SK-N-SH (cell line): ENCODE measurements around the gene AMELX. TPM values are rescaled to one million over a fixed set of nuclear protein-coding genes. Genes with fewer than 3 reads are reported as not detected.

ENCODE experiments used
- CTCF ChIA-PET: fragments of 300-600, 350-600 bp; formaldehyde crosslinking; extraction: SDS; loops from one replicate; lab custom pipeline; 2021; lab: Yijun Ruan, JAX
- POLR2A ChIA-PET: fragments of 350-600 bp; sonication (Branson Sonifier 250); formaldehyde crosslinking; extraction: SDS; loops from one replicate; lab custom pipeline; 2020; ENCODE audit warnings: antibody characterized with exemption, inconsistent platforms; lab: Yijun Ruan, JAX
- DNase-seq: peaks from one replicate; pipeline ENCODE4 v3.0.0; 2012
- H2AFZ ChIP-seq: fragments of 200-600 bp; sonication (generic); 2 replicates; pipeline ENCODE4 v1.8.1; 2016; ENCODE audit warnings: antibody characterized with exemption, mild to moderate bottlenecking, low read depth
- H3F3A ChIP-seq: fragments of 200-600 bp; sonication (generic); replicated peaks from 2 replicates; pipeline ENCODE3; 2016; ENCODE audit warnings: antibody characterized with exemption, mild to moderate bottlenecking; ENCODE audit not compliant: insufficient read depth
- H3K27ac ChIP-seq, 2 experiments: fragments of 200-500 bp in 1 of 2; fragments of 200-600 bp in 1 of 2; sonication (Bioruptor generic) in 1 of 2; sonication (generic), shearing (Covaris generic) in 1 of 2; 2 replicates each; pipeline versions ENCODE4 v1.5.1 to v1.6.1; 2014 to 2016; ENCODE audit warnings: low read depth in 2 of 2, inconsistent platforms in 1 of 2, low read length in 1 of 2, mild to moderate bottlenecking in 1 of 2, mixed read lengths in 1 of 2
- H3K27me3 ChIP-seq: fragments of 200-600 bp; sonication (generic), shearing (Covaris generic); 2 replicates; pipeline ENCODE4 v1.6.1; 2016; ENCODE audit warnings: mixed run types; ENCODE audit not compliant: insufficient read depth
- H3K36me3 ChIP-seq, 2 experiments: fragments of 200-500 bp in 1 of 2; fragments of 200-600 bp in 1 of 2; sonication (Bioruptor generic) in 1 of 2; sonication (generic) in 1 of 2; replicated peaks in 1 of 2; 2 replicates each; pipeline versions ENCODE3 to v1.5.1; 2014 to 2016; ENCODE audit warnings: low read length in 1 of 2, mild to moderate bottlenecking in 1 of 2; ENCODE audit not compliant: insufficient read depth in 2 of 2, control insufficient read depth in 1 of 2
- H3K4me1 ChIP-seq, 2 experiments: fragments of 200-500 bp in 1 of 2; fragments of 200-600 bp in 1 of 2; sonication (Bioruptor generic) in 1 of 2; sonication (generic), shearing (Covaris generic) in 1 of 2; 2 replicates each; pipeline versions ENCODE4 v1.5.1 to v1.6.1; 2014 to 2016; ENCODE audit warnings: low read depth in 1 of 2, low read length in 1 of 2, mixed run types in 1 of 2; ENCODE audit not compliant: insufficient read depth in 2 of 2, control insufficient read depth in 1 of 2
- H3K4me2 ChIP-seq: fragments of 200-600 bp; sonication (generic), shearing (Covaris generic); 2 replicates; pipeline ENCODE4 v1.6.1; 2017; ENCODE audit warnings: mixed run types
- H3K4me3 ChIP-seq, 2 experiments: fragments of 200-500 bp in 1 of 2; fragments of 200-600 bp in 1 of 2; sonication (Bioruptor generic) in 1 of 2; sonication (generic), shearing (Covaris generic) in 1 of 2; 2 replicates each; pipeline versions ENCODE4 v1.5.1 to v1.8.1; 2014 to 2016; ENCODE audit warnings: low read depth in 2 of 2, inconsistent platforms in 1 of 2, low read length in 1 of 2, mild to moderate bottlenecking in 1 of 2, mixed read lengths in 1 of 2, moderate library complexity in 1 of 2
- H3K79me2 ChIP-seq: fragments of 200-600 bp; sonication (generic); 2 replicates; pipeline ENCODE4 v1.8.1; 2017; ENCODE audit warnings: mild to moderate bottlenecking; ENCODE audit not compliant: insufficient read depth
- H3K9ac ChIP-seq: fragments of 200-600 bp; sonication (generic); 2 replicates; pipeline ENCODE4 v1.6.1; 2017; ENCODE audit warnings: mixed run types
- H3K9me2 ChIP-seq: fragments of 200-600 bp; sonication (generic); 2 replicates; pipeline ENCODE4 v1.6.1; 2017; ENCODE audit warnings: mixed run types
- H3K9me3 ChIP-seq: fragments of 200-600 bp; sonication (generic); 2 replicates; pipeline ENCODE4 v1.6.1; 2017; ENCODE audit warnings: mixed run types, mild to moderate bottlenecking, moderate library complexity
- H4K20me1 ChIP-seq: fragments of 200-600 bp; sonication (generic); 2 replicates; pipeline ENCODE4 v1.6.1; 2017; ENCODE audit warnings: mild to moderate bottlenecking, mixed run types; ENCODE audit not compliant: insufficient read depth
- CHD2 ChIP-seq: fragments of 150-350 bp; IDR thresholded peaks from 2 replicates; pipeline ENCODE4 v1.6.1; 2018; ENCODE audit warnings: low read length; ENCODE audit not compliant: partially characterized antibody
- CTCF ChIP-seq: fragments of 200-600 bp; sonication (generic); IDR thresholded peaks from 2 replicates; pipeline ENCODE4 v1.6.1; 2017; ENCODE audit warnings: antibody characterized with exemption, mild to moderate bottlenecking, moderate library complexity
- EP300 ChIP-seq, 2 experiments: IDR thresholded peaks; 2 replicates each; pipeline versions ENCODE4 v1.4.0 to v1.6.1; 2012; ENCODE audit warnings: borderline replicate concordance in 1 of 2, low read depth in 1 of 2, low read length in 1 of 2
- EZH2phosphoT487 ChIP-seq: fragments of 200-600 bp; sonication (generic); IDR thresholded peaks from 2 replicates; pipeline ENCODE4 v1.6.1; 2017; ENCODE audit warnings: low read depth, mixed run types, mild to moderate bottlenecking, antibody characterized with exemption, moderate library complexity, borderline replicate concordance
- FOXJ3 ChIP-seq: sonication (generic); formaldehyde crosslinking; IDR thresholded peaks from 2 replicates; pipeline ENCODE4 v1.5.1; 2020; ENCODE audit warnings: mild to moderate bottlenecking, missing genetic modification reagents
- FOXM1 ChIP-seq: IDR thresholded peaks from 2 replicates; pipeline ENCODE4 v1.4.0; 2012; ENCODE audit warnings: low read depth, mild to moderate bottlenecking
- MEF2A ChIP-seq: IDR thresholded peaks from 2 replicates; pipeline ENCODE4 v1.4.0; 2012; ENCODE audit warnings: low read depth, borderline replicate concordance
- POLR2AphosphoS5 ChIP-seq: IDR thresholded peaks from 2 replicates; pipeline ENCODE4 v1.6.1; 2012; ENCODE audit warnings: low read depth, low read length
- REST ChIP-seq: IDR thresholded peaks from 2 replicates; pipeline ENCODE4 v1.6.1; 2012; ENCODE audit warnings: mild to moderate bottlenecking, low read depth, low read length, moderate library complexity
- RFX5 ChIP-seq: IDR thresholded peaks from 2 replicates; pipeline ENCODE4 v1.6.1; 2012; ENCODE audit warnings: mild to moderate bottlenecking, improper control_type of control experiment, low read length
- RXRA ChIP-seq: IDR thresholded peaks from 2 replicates; pipeline ENCODE4 v1.4.0; 2012; ENCODE audit warnings: low read depth, mild to moderate bottlenecking, borderline replicate concordance
- SIN3A ChIP-seq: IDR thresholded peaks from 2 replicates; pipeline ENCODE4 v1.6.1; 2012; ENCODE audit warnings: low read depth, mild to moderate bottlenecking, low read length, moderate library complexity, borderline replicate concordance
- SMC3 ChIP-seq: IDR thresholded peaks from 2 replicates; pipeline ENCODE4 v1.6.1; 2012; ENCODE audit warnings: low read depth, low read length, improper control_type of control experiment
- TCF12 ChIP-seq: IDR thresholded peaks from 2 replicates; pipeline ENCODE4 v1.4.0; 2012
- YY1 ChIP-seq: IDR thresholded peaks from 2 replicates; pipeline ENCODE4 v1.4.0; 2012; ENCODE audit warnings: low read depth, mild to moderate bottlenecking
- ZBTB33 ChIP-seq: IDR thresholded peaks from 2 replicates; pipeline ENCODE4 v1.4.0; 2012; ENCODE audit warnings: low read depth, borderline replicate concordance
- WGBS: methylation state at CpG from one replicate; pipeline ENCODE4 v1.1.6; 2017; ENCODE audit warnings: low lambda C conversion rate; 5-methylcytosine and 5-hydroxymethylcytosine counted together
- polyA plus RNA-seq, 3 experiments: library from polyadenylated mRNA; depleted of rRNA; stranded (reverse); fragments of >200 nt; gene quantifications; 2 replicates each; pipeline ENCODE4 v1.2.3, GENCODE V29; 2012

Gene AMELX
- polyA plus RNA-seq, 1 of the 3 experiments (the other 2 are of a cell fraction) = not detected

GRCh38 chrX:11285651-11286050 is 7.6 kb upstream of the AMELX start:
- no peaks in the 10 kb centered on the region for H3K36me3 ChIP-seq
- no peaks in the 10 kb centered on the region for H3K9me2 ChIP-seq
- no peak overlapping the region for H3K27ac ChIP-seq
- no peaks in the 10 kb centered on the region for H3K27me3 ChIP-seq
- H3K9ac ChIP-seq = no peak overlapping the region
- no peaks in the 10 kb centered on the region for H3K9me3 ChIP-seq
- WGBS = 36% methylated on average over 3 of the region's 3 CpGs
- ChIA-PET POLR2A (no interaction called here), CTCF (interaction anchor here (0.6 kb wide), 1 partner anchor 11 kb away, joined by 3 read pairs; no protein-coding TSS in a partner anchor)
- no peak overlapping the region for H3K4me2 ChIP-seq
- H2AFZ ChIP-seq = no peak overlapping the region
- no peaks in the 10 kb centered on the region for H3K79me2 ChIP-seq
- no peak for DNase-seq
- H3F3A ChIP-seq = no peaks in the 10 kb centered on the region
- no peak overlapping the region for H3K4me3 ChIP-seq
- no peaks in the 10 kb centered on the region for H4K20me1 ChIP-seq
- no peaks in the 10 kb centered on the region for H3K4me1 ChIP-seq
- no peak for TF ChIP-seq FOXM1
- no peak for TF ChIP-seq SMC3
- TF ChIP-seq RFX5 = no peak
- TF ChIP-seq CTCF = no peak
- no peak for TF ChIP-seq EZH2phosphoT487
- TF ChIP-seq SIN3A = no peak
- TF ChIP-seq POLR2AphosphoS5 = no peak
- no peak for TF ChIP-seq CHD2
- TF ChIP-seq TCF12 = no peak
- no peak for TF ChIP-seq EP300 (IDR thresholded peaks at IDR 0.05; ENCODE audit: borderline replicate concordance in 1 of 2, low read depth in 1 of 2, low read length in 1 of 2)
- TF ChIP-seq RXRA = no peak
- no peak for TF ChIP-seq YY1
- TF ChIP-seq MEF2A = no peak
- no peak for TF ChIP-seq REST
- TF ChIP-seq, all 33 proteins: peak for 0

- Histone ChIP-seq H3K9me3 (no peaks in the 10 kb centered on the region), H3K4me3 (no peak overlapping the region), H3K4me2 (no peak overlapping the region), H3K27me3 (no peaks in the 10 kb centered on the region), H3F3A (no peaks in the 10 kb centered on the region), H2AFZ (no peak overlapping the region), H3K79me2 (no peaks in the 10 kb centered on the region), H3K36me3 (no peaks in the 10 kb centered on the region), H3K27ac (no peak overlapping the region), H3K4me1 (no peaks in the 10 kb centered on the region), H3K9ac (no peak overlapping the region), H3K9me2 (no peaks in the 10 kb centered on the region), H4K20me1 (no peaks in the 10 kb centered on the region)
- DNase-seq = no peak
- ChIA-PET POLR2A (no interaction called here), CTCF (no interaction called here)
- TF ChIP-seq YY1 (no peak), ZBTB33 (no peak), FOXM1 (no peak), FOXJ3 (CRISPR knock-in tag) (no peak), EP300 (IDR thresholded peaks at IDR 0.05; ENCODE audit: borderline replicate concordance in 1 of 2, low read depth in 1 of 2, low read length in 1 of 2) (no peak), CTCF (no peak)
- 27% methylated on average over 1 of the region's 1 CpG for WGBS
These were observed 5.7 kb upstream of the AMELX start for GRCh38 chrX:11287505-11287904.
